Keratinocyte (primary cell): ENCODE data around the gene CALML3. TPM values are rescaled to one million over a fixed set of nuclear protein-coding genes. Genes with fewer than 3 reads are reported as not detected.

Experiments
- DNase-seq: peaks from one replicate; pipeline ENCODE4 v3.0.0-alpha.2; 2011; ENCODE audit warnings: low read depth, missing footprints, low spot score
- FAIRE-seq: peaks from 2 replicates; lab custom pipeline; 2011; peaks lifted over from hg19 to GRCh38; lab: Jason Lieb, UNC
- H2AFZ ChIP-seq: 2 replicates; pipeline ENCODE4 v1.6.0; 2012; ENCODE audit warnings: low read length, control low read depth, inconsistent platforms; ENCODE audit not compliant: control insufficient read depth
- H3K27ac ChIP-seq: 2 replicates; pipeline ENCODE4 v1.5.1; 2011; ENCODE audit warnings: low read length; ENCODE audit not compliant: control insufficient read depth, insufficient read depth
- H3K27me3 ChIP-seq: 3 replicates; pipeline ENCODE4 v1.6.0; 2011; ENCODE audit warnings: low read length; ENCODE audit not compliant: control insufficient read depth, insufficient read depth; ENCODE audit errors: extremely low read depth
- H3K36me3 ChIP-seq, 2 experiments: 2 replicates in 1 of 2; 3 replicates in 1 of 2; pipeline ENCODE4 v1.5.1; 2011; ENCODE audit warnings: low read length in 2 of 2, mild to moderate bottlenecking in 1 of 2; ENCODE audit not compliant: control insufficient read depth in 2 of 2, insufficient read depth in 2 of 2; ENCODE audit errors: extremely low read depth in 1 of 2
- H3K4me1 ChIP-seq: 3 replicates; pipeline ENCODE4 v1.5.1; 2011; ENCODE audit warnings: low read length; ENCODE audit not compliant: control insufficient read depth, insufficient read depth; ENCODE audit errors: extremely low read depth
- H3K4me2 ChIP-seq: 3 replicates; pipeline ENCODE4 v1.6.0; 2011; ENCODE audit warnings: low read depth, low read length; ENCODE audit not compliant: control insufficient read depth, insufficient read depth; ENCODE audit errors: extremely low read depth
- H3K4me3 ChIP-seq, 3 experiments: fragments of 200-600 bp in 1 of 3; sonication (generic) in 1 of 3; 2 replicates in 2 of 3; 3 replicates in 1 of 3; pipeline ENCODE4 v1.5.1; 2011 to 2016; ENCODE audit warnings: low read length in 3 of 3, mild to moderate bottlenecking in 3 of 3, control low read depth in 2 of 3, inconsistent platforms in 1 of 3, low read depth in 1 of 3, mixed read lengths in 1 of 3, mixed run types in 1 of 3, moderate library complexity in 1 of 3; ENCODE audit not compliant: control insufficient read depth in 2 of 3, insufficient read depth in 2 of 3; ENCODE audit errors: extremely low read depth in 1 of 3
- H3K79me2 ChIP-seq: 2 replicates; pipeline ENCODE4 v1.6.0; 2012; ENCODE audit warnings: low read length; ENCODE audit not compliant: control insufficient read depth, insufficient read depth
- H3K9ac ChIP-seq: 3 replicates; pipeline ENCODE4 v1.6.0; 2011; ENCODE audit warnings: low read length; ENCODE audit not compliant: control insufficient read depth, insufficient read depth; ENCODE audit errors: extremely low read depth
- H3K9me1 ChIP-seq: 3 replicates; pipeline ENCODE4 v1.6.0; 2011; ENCODE audit warnings: low read length; ENCODE audit not compliant: control insufficient read depth, insufficient read depth; ENCODE audit errors: extremely low read depth
- H3K9me3 ChIP-seq: 2 replicates; pipeline ENCODE4 v1.5.1; 2012; ENCODE audit warnings: low read depth, low read length; ENCODE audit not compliant: control insufficient read depth
- H4K20me1 ChIP-seq: 3 replicates; pipeline ENCODE4 v1.6.0; 2011; ENCODE audit warnings: low read length; ENCODE audit not compliant: control insufficient read depth, insufficient read depth; ENCODE audit errors: extremely low read depth
- EZH2 ChIP-seq: IDR thresholded peaks from one replicate; pipeline ENCODE4 v1.6.1; 2012; ENCODE audit warnings: inconsistent platforms, mild to moderate bottlenecking, low read length, moderate library complexity
- dilution Hi-C: fragments of 300-500 bp; cut with MboI; formaldehyde crosslinking; loops from one replicate; pipeline ENCODE4 v1.7.0; 2020; ENCODE audit warnings: low sequenced_read_pairs; ENCODE audit not compliant: extremely low pct_ligation_motif_present
- polyA plus RNA-seq, 5 experiments: library from polyadenylated mRNA; depleted of rRNA in 3 of 5; stranded (reverse) in 3 of 5; stranded (forward) in 1 of 5; unstranded in 1 of 5; fragments of >200 nt; gene quantifications; 1 replicate in 1 of 5; 2 replicates in 3 of 5; 3 replicates in 1 of 5; pipeline versions ENCODE4 v1.2.1 to v1.2.3, GENCODE V29; 2011 to 2012; ENCODE audit warnings: missing spikeins in 2 of 5, low read depth in 1 of 5, low replicate concordance in 1 of 5
- TF ChIP-seq, protein P1 (sequence below), 3 experiments: IDR thresholded peaks in 1 of 3; conservative IDR thresholded peaks in 1 of 3; optimal IDR thresholded peaks in 1 of 3; 2 replicates in 2 of 3; 3 replicates in 1 of 3; pipeline versions ENCODE3 to v1.5.1; 2011; ENCODE audit warnings: low read length in 3 of 3, mild to moderate bottlenecking in 3 of 3, moderate library complexity in 2 of 3, control low read depth in 1 of 3, inconsistent platforms in 1 of 3; ENCODE audit not compliant: insufficient read depth in 2 of 3; ENCODE audit errors: extremely low read depth in 1 of 3

The CALML3 gene
- polyA plus RNA-seq, 1 donor (not counting 4 experiments of a cell fraction or from before 2014, with no cell fraction given) = 7.6 TPM

DNA sequence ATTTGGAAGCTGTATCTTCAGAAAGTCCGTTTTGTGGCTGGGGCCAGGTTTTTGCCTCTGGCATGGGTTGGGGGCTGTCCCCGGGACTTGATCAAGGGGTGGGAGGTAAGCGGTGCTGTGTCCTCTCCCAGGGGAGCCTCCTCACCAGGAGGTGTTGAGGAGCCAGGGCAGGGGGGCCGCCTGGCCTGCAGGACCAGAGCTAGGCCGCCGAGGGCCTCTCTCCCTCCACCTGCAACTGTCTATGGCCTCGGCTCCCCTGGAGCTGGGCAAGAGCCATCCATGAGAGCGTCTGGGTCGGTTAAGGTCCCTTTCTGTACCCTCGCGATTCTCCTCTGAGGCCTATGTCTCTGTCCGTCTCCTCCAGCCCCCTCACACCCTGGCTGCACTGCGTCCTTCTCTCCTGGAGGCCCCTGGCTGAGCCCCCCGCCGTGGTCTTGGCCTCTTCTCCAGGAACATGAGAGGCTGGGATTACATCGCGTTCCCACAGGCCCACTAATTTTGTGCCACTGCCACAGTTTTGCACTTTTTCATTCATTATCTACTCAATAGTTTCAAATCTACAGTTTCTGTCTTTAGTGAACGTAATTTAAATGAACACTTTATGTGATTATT is 46.0 kb upstream of the CALML3 start:
- Histone ChIP-seq H3K36me3 (no peaks in the 10 kb centered on the region), H3K27ac (no peak overlapping the region), H4K20me1 (no peaks in the 10 kb centered on the region), H3K9me3 (peaks cover 10% of the 10 kb centered on the region), H3K4me3 (no peak overlapping the region), H2AFZ (no peak overlapping the region), H3K4me2 (no peak overlapping the region), H3K9ac (no peak overlapping the region), H3K79me2 (no peaks in the 10 kb centered on the region), H3K27me3 (no peaks in the 10 kb centered on the region), H3K4me1 (no peaks in the 10 kb centered on the region), H3K9me1 (no peaks in the 10 kb centered on the region)
- TF ChIP-seq, protein P1, sequence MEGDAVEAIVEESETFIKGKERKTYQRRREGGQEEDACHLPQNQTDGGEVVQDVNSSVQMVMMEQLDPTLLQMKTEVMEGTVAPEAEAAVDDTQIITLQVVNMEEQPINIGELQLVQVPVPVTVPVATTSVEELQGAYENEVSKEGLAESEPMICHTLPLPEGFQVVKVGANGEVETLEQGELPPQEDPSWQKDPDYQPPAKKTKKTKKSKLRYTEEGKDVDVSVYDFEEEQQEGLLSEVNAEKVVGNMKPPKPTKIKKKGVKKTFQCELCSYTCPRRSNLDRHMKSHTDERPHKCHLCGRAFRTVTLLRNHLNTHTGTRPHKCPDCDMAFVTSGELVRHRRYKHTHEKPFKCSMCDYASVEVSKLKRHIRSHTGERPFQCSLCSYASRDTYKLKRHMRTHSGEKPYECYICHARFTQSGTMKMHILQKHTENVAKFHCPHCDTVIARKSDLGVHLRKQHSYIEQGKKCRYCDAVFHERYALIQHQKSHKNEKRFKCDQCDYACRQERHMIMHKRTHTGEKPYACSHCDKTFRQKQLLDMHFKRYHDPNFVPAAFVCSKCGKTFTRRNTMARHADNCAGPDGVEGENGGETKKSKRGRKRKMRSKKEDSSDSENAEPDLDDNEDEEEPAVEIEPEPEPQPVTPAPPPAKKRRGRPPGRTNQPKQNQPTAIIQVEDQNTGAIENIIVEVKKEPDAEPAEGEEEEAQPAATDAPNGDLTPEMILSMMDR (optimal IDR thresholded peaks at IDR 0.05 in 1 of 3, IDR thresholded peaks at IDR 0.05 in 1 of 3, conservative IDR thresholded peaks at IDR 0.05 in 1 of 3; ENCODE audit: extremely low read depth in 1 of 3, insufficient read depth in 2 of 3, low read length in 3 of 3) = no peak
- TF ChIP-seq EZH2 = no peak
- dilution Hi-C loops = no loop called here
- FAIRE-seq (no peak), DNase-seq (no peak)

DNA sequence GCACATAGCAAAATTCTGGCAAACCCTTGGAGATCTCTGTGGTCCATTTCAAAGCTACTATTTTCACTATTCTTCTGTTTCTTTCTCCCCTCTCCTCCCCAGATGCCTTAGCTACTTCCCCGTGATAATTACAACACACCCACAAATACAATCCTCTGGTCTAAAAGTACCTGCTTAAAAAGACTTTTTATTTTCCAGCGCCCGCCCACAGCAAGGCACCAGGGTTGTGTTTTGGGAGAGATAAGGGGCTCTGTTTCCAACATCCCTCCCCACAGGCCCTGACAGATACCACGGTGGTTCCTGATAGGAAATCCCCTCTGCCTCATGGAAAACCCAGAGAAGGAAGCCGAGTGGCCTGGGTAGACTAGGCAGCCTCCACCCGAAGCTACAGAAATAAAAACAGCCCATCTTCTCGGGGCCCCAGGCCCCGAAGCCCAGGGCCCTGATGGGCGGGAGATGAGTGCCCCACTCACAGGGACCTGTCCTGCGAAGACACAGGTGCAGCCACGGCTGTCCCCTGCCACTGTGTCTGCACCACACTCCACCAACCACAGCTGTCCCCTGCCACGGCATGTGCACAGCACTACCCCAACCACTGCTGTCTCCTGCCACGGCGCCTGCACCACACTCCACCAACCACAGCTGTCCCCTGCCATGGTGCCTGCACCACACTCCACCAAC is 45.1 kb upstream of the CALML3 start:
- FAIRE-seq = no peak

More for the DNA sequence above, 45.1 kb upstream of the CALML3 start:
- TF ChIP-seq, protein P1 (optimal IDR thresholded peaks at IDR 0.05 in 1 of 3, IDR thresholded peaks at IDR 0.05 in 1 of 3, conservative IDR thresholded peaks at IDR 0.05 in 1 of 3; ENCODE audit: extremely low read depth in 1 of 3, insufficient read depth in 2 of 3, low read length in 3 of 3) = no peak
- TF ChIP-seq EZH2 = no peak
- H3K9me1 ChIP-seq = no peaks in the 10 kb centered on the region
- no peak overlapping the region for H3K4me3 ChIP-seq
- dilution Hi-C loops = no loop called here
- no peak overlapping the region for H3K27ac ChIP-seq
- no peak overlapping the region for H3K4me2 ChIP-seq
- no peaks in the 10 kb centered on the region for H3K27me3 ChIP-seq
- H3K36me3 ChIP-seq = no peaks in the 10 kb centered on the region
- H3K4me1 ChIP-seq = peaks cover 3% of the 10 kb centered on the region
- no peak overlapping the region for H3K9ac ChIP-seq
- no peaks in the 10 kb centered on the region for H3K79me2 ChIP-seq
- H4K20me1 ChIP-seq = no peaks in the 10 kb centered on the region
- H2AFZ ChIP-seq = no peak overlapping the region
- peaks cover 10% of the 10 kb centered on the region for H3K9me3 ChIP-seq
- no peak for DNase-seq
